ENCODE data around the gene DNAH12. TPM values are rescaled to one million over a fixed set of nuclear protein-coding genes. Genes with fewer than 3 reads are reported as not detected.

DNAH12 gene
- total and polyA plus RNA-seq, 10 of the 15 experiments (the other 5 are each of a cell fraction or from before 2014, with no cell fraction given) = under 0.01 to 0.35 (median 0.08) TPM

DNA sequence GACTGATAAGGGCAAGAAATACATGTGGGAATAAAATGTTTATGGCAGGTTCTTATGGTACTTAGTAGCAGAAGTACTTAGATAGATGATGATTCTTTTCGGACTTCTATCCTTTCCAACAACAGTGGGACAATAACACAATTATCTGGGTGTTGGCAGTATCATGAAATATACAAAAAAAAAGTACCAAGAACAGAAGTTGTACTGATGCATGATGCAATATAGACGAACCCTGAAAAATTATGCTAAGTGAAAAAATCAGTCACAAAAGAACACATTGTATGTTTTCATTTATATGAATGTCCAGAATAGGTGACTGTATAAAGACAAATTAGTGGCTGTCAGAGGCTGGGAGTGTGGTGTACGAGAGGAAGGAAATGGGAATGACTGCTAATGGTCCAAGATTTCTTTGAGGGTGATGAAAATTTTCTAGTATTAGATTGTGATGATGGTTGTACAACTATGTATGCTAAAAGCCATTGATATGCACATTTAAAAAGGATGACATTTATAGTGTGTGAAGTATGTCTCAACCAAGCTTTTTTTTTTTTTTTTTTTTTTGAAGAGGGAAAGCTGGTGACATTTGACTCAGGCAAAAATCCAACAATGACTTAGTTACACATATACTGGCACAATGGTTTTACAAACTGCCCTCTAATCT is 32.0 kb upstream of the DNAH12 start:
- peaks cover 3 to 32% of the 10 kb centered on the region in 2 experiments; a peak in 3 of 4 replicates for H3K36me3 ChIP-seq (ENCODE audit: control insufficient read depth in 2 of 2, insufficient read depth in 2 of 2, low read length in 1 of 2)
- in situ Hi-C loops (cut with MboI) (no loop called here), intact Hi-C loops (cut with micrococcal nuclease; ENCODE audit: unreplicated experiment) (no loop called here)
- no peak overlapping the region for H3K4me2 ChIP-seq (ENCODE audit: control insufficient read depth, insufficient read depth)
- H3K9ac ChIP-seq (ENCODE audit: control insufficient read depth, insufficient read depth, low read length) = no peak overlapping the region
- ChIA-PET CTCF (no interaction called here), RAD21 (ENCODE audit: unreplicated experiment) (interaction anchor here (0.6 to 2.5 kb wide), 2 partner anchors 179 to 487 kb away, joined by 3 to 5 read pairs; no protein-coding TSS in a partner anchor), POLR2A (interaction anchor here (0.6 to 1.1 kb wide), 3 partner anchors 12 to 70 kb away, joined by 3 to 4 read pairs (median 4); partner anchors contain the start of gene ARF4), SMC1A (ENCODE audit: uncharacterized antibody, unreplicated experiment) (interaction anchor here (1.0 to 1.8 kb wide), 2 partner anchors 10 to 12 kb away, joined by 5 read pairs; no protein-coding TSS in a partner anchor)
- DNase-seq (ENCODE audit: low read depth, low spot score) = no peak
- no peaks in the 10 kb centered on the region for H3K27me3 ChIP-seq (replicated peaks in 1 of 2; ENCODE audit: control insufficient read depth in 2 of 2, insufficient read depth in 2 of 2, low read length in 1 of 2)
- 92% methylated on average over 3 of the region's 3 CpGs for WGBS (ENCODE audit: insufficient coverage, insufficient replicate concordance, low lambda C conversion rate, missing lambda C conversion rate)
- ATAC-seq = no peak
- no peaks in the 10 kb centered on the region for H3K4me1 ChIP-seq (ENCODE audit: control insufficient read depth, insufficient read depth, low read length)
- FAIRE-seq = no peak
- no peak overlapping the region for H2AFZ ChIP-seq (ENCODE audit: control insufficient read depth, low read depth, low read length)
- no TSS peak for BruUV-seq (replicated peaks)
- H3K79me2 ChIP-seq (ENCODE audit: control insufficient read depth, insufficient read depth, low read length) = peaks cover 4% of the 10 kb centered on the region
- no peaks in the 10 kb centered on the region for H4K20me1 ChIP-seq (ENCODE audit: control insufficient read depth, insufficient read depth)
- no peak overlapping the region for H3K4me3 ChIP-seq
- no peaks in the 10 kb centered on the region for H3K9me3 ChIP-seq (replicated peaks; ENCODE audit: control insufficient read depth, insufficient read depth, low read length)
- no peak overlapping the region for H3K27ac ChIP-seq (ENCODE audit: control insufficient read depth, insufficient read depth)
- TF ChIP-seq SMC3 (IDR thresholded peaks at IDR 0.05; ENCODE audit: borderline replicate concordance, low read length) = no peak
- no peak for TF ChIP-seq KDM1A (IDR thresholded peaks at IDR 0.05; ENCODE audit: borderline replicate concordance)
- TF ChIP-seq DPF2 (IDR thresholded peaks at IDR 0.05) = no peak
- TF ChIP-seq RUNX3 (IDR thresholded peaks at IDR 0.05; ENCODE audit: low read length) = no peak
- TF ChIP-seq, protein P1, sequence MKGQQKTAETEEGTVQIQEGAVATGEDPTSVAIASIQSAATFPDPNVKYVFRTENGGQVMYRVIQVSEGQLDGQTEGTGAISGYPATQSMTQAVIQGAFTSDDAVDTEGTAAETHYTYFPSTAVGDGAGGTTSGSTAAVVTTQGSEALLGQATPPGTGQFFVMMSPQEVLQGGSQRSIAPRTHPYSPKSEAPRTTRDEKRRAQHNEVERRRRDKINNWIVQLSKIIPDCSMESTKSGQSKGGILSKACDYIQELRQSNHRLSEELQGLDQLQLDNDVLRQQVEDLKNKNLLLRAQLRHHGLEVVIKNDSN (IDR thresholded peaks at IDR 0.05; ENCODE audit: borderline replicate concordance, extremely low read length, insufficient read depth, low read depth, low read length) = no peak
- TF ChIP-seq TBL1XR1 (IDR thresholded peaks at IDR 0.05; ENCODE audit: low read depth, low read length) = no peak
- TF ChIP-seq, protein P2, sequence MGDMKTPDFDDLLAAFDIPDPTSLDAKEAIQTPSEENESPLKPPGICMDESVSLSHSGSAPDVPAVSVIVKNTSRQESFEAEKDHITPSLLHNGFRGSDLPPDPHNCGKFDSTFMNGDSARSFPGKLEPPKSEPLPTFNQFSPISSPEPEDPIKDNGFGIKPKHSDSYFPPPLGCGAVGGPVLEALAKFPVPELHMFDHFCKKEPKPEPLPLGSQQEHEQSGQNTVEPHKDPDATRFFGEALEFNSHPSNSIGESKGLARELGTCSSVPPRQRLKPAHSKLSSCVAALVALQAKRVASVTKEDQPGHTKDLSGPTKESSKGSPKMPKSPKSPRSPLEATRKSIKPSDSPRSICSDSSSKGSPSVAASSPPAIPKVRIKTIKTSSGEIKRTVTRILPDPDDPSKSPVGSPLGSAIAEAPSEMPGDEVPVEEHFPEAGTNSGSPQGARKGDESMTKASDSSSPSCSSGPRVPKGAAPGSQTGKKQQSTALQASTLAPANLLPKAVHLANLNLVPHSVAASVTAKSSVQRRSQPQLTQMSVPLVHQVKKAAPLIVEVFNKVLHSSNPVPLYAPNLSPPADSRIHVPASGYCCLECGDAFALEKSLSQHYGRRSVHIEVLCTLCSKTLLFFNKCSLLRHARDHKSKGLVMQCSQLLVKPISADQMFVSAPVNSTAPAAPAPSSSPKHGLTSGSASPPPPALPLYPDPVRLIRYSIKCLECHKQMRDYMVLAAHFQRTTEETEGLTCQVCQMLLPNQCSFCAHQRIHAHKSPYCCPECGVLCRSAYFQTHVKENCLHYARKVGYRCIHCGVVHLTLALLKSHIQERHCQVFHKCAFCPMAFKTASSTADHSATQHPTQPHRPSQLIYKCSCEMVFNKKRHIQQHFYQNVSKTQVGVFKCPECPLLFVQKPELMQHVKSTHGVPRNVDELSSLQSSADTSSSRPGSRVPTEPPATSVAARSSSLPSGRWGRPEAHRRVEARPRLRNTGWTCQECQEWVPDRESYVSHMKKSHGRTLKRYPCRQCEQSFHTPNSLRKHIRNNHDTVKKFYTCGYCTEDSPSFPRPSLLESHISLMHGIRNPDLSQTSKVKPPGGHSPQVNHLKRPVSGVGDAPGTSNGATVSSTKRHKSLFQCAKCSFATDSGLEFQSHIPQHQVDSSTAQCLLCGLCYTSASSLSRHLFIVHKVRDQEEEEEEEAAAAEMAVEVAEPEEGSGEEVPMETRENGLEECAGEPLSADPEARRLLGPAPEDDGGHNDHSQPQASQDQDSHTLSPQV (IDR thresholded peaks at IDR 0.05) = no peak
- no peak for TF ChIP-seq NR2C1 (IDR thresholded peaks at IDR 0.05)
- no peak for TF ChIP-seq MTA2 (IDR thresholded peaks at IDR 0.05; ENCODE audit: low read depth)
- TF ChIP-seq HDAC2 (IDR thresholded peaks at IDR 0.05) = no peak
- TF ChIP-seq, protein P3, sequence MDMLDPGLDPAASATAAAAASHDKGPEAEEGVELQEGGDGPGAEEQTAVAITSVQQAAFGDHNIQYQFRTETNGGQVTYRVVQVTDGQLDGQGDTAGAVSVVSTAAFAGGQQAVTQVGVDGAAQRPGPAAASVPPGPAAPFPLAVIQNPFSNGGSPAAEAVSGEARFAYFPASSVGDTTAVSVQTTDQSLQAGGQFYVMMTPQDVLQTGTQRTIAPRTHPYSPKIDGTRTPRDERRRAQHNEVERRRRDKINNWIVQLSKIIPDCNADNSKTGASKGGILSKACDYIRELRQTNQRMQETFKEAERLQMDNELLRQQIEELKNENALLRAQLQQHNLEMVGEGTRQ (IDR thresholded peaks at IDR 0.05; ENCODE audit: borderline replicate concordance, low read depth, low read length) = no peak
- TF ChIP-seq SREBF1 (IDR thresholded peaks at IDR 0.05; ENCODE audit: low read length) = no peak
- no peak for TF ChIP-seq SIN3A (IDR thresholded peaks at IDR 0.05; ENCODE audit: low read depth, low read length)
- no peak for TF ChIP-seq TCF7 (IDR thresholded peaks at IDR 0.05; ENCODE audit: borderline replicate concordance)
- TF ChIP-seq, protein P4, sequence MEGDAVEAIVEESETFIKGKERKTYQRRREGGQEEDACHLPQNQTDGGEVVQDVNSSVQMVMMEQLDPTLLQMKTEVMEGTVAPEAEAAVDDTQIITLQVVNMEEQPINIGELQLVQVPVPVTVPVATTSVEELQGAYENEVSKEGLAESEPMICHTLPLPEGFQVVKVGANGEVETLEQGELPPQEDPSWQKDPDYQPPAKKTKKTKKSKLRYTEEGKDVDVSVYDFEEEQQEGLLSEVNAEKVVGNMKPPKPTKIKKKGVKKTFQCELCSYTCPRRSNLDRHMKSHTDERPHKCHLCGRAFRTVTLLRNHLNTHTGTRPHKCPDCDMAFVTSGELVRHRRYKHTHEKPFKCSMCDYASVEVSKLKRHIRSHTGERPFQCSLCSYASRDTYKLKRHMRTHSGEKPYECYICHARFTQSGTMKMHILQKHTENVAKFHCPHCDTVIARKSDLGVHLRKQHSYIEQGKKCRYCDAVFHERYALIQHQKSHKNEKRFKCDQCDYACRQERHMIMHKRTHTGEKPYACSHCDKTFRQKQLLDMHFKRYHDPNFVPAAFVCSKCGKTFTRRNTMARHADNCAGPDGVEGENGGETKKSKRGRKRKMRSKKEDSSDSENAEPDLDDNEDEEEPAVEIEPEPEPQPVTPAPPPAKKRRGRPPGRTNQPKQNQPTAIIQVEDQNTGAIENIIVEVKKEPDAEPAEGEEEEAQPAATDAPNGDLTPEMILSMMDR (IDR thresholded peaks at IDR 0.05 in 2 of 3, conservative IDR thresholded peaks at IDR 0.05 in 1 of 3; ENCODE audit: control insufficient read depth in 2 of 3, extremely low read depth in 1 of 3, insufficient read depth in 1 of 3, low read depth in 3 of 3, low read length in 3 of 3) = no peak
- no peak for TF ChIP-seq TAF1 (IDR thresholded peaks at IDR 0.05; ENCODE audit: borderline replicate concordance, low read depth, low read length)
- no peak for TF ChIP-seq IKZF2 (IDR thresholded peaks at IDR 0.05)
